Mucosa of descending colon (tissue), 3 donors: ENCODE data around the gene RPF1. TPM values are rescaled to one million over a fixed set of nuclear protein-coding genes. Genes with fewer than 3 reads are reported as not detected.

Experiments used
- ATAC-seq: fragments of 200-7000 bp; cut with Tn5 transposase; one replicate; pipeline ENCODE4 v1.9.1; 2020; ENCODE audit warnings: mild to moderate bottlenecking, moderate library complexity
- DNase-seq, 3 donors: peaks; one replicate each; pipeline ENCODE4 v3.0.0-alpha.2; 2020
- H3K36me3 ChIP-seq: fragments of 200-600 bp; one replicate; pipeline ENCODE4 v1.8.0; 2021; ENCODE audit warnings: low read depth, mild to moderate bottlenecking
- H3K4me1 ChIP-seq: fragments of 200-600 bp; one replicate; pipeline ENCODE4 v1.8.0; 2021; ENCODE audit warnings: low read depth, mild to moderate bottlenecking
- H3K4me3 ChIP-seq: fragments of 200-600 bp; one replicate; pipeline ENCODE4 v1.8.0; 2021; ENCODE audit warnings: mild to moderate bottlenecking
- H3K9me3 ChIP-seq: fragments of 200-600 bp; one replicate; pipeline ENCODE4 v1.8.0; 2021; ENCODE audit warnings: mild to moderate bottlenecking
- intact Hi-C, 2 donors: fragments of 100-400 bp; cut with DNase I in 1 of 2; cut with micrococcal nuclease in 1 of 2; formaldehyde crosslinking; loops; one replicate each; pipeline versions ENCODE4 v1.11.0 to v1.11.1; 2022; cut with DNase I, micrococcal nuclease
- total RNA-seq, 3 donors: library from RNA; stranded (reverse); fragmentation: NEBNext Ultra II Directional in 2 of 3; extraction: Animal tissue kit (Norgen Biotek cat#: 25700) in 2 of 3; gene quantifications; one replicate each; pipeline versions ENCODE4 v1.2.1 to v1.2.4, GENCODE V29; 2021 to 2023
- TF ChIP-seq, protein P1 (sequence below): fragments of 200-600 bp; IDR thresholded peaks from one replicate; pipeline ENCODE4 v1.8.0; 2022; ENCODE audit warnings: antibody characterized with exemption, mild to moderate bottlenecking
- donor health status: DM: no; HTN: no; CAD: no; lungs with moderate emphysema.
- donor health status: DM: no; HTN: no; CAD: no.
- donor health status: DM: no; HTN: yes; CAD: no.

The RPF1 gene
- total RNA-seq, 3 donors from 2014 or later: 24.3 to 28.8 (median 25.8) TPM

DNA sequence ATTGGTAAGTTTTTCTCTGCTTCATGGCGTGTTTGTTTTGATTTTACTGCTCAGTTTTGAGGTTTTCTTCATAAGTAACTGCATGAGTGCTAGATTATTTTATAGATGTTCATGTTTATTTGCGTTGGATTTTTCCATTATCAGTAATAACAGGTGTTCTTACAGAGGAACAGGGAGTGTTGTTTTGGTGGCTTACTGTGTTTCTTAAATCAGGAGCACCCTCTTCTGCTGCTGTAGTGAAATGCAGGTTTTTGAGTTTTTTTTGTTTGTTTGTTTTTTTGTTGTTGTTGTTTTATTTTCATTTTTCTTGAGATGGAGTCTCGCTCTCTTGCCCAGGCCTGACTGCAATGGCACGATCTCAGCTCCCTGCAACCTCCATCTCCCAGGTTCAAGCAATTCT, 62.6 kb downstream of the RPF1 start:
- H3K9me3 ChIP-seq: no peaks in the 10 kb centered on the region
- DNase-seq (no peak), ATAC-seq (no peak)
- H3K4me3 ChIP-seq: no peak overlapping the region
- TF ChIP-seq, protein P1, sequence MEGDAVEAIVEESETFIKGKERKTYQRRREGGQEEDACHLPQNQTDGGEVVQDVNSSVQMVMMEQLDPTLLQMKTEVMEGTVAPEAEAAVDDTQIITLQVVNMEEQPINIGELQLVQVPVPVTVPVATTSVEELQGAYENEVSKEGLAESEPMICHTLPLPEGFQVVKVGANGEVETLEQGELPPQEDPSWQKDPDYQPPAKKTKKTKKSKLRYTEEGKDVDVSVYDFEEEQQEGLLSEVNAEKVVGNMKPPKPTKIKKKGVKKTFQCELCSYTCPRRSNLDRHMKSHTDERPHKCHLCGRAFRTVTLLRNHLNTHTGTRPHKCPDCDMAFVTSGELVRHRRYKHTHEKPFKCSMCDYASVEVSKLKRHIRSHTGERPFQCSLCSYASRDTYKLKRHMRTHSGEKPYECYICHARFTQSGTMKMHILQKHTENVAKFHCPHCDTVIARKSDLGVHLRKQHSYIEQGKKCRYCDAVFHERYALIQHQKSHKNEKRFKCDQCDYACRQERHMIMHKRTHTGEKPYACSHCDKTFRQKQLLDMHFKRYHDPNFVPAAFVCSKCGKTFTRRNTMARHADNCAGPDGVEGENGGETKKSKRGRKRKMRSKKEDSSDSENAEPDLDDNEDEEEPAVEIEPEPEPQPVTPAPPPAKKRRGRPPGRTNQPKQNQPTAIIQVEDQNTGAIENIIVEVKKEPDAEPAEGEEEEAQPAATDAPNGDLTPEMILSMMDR: no peak
- no peaks in the 10 kb centered on the region for H3K36me3 ChIP-seq
- intact Hi-C loops: no loop called here
- H3K4me1 ChIP-seq: no peaks in the 10 kb centered on the region

Other genes starting within 250 kb of the RPF1 start
- 10 to 100 TPM in 2 of 3 donors, 1 to 10 TPM in 1; 6.8 to 35.9 (median 21.0) TPM for gene SAMD13, start 177.6 kb upstream of the RPF1 start, total RNA-seq
- 1 to 10 TPM in 1 of 3 donors, under 1 TPM in 1, not detected in 1; 0.87 to 1.0 TPM for gene DNASE2B, start 80.8 kb upstream of the RPF1 start, total RNA-seq
- 1 to 10 TPM; 2.0 to 3.8 (median 3.5) TPM for gene SPATA1, start 27.1 kb downstream of the RPF1 start, total RNA-seq
- gene GNG5, start 27.3 kb downstream of the RPF1 start, total RNA-seq: 100 to 1,000 TPM in 2 of 3 donors, 10 to 100 TPM in 1; 75.6 to 158 (median 144) TPM
- gene CTBS, start 95.2 kb downstream of the RPF1 start, total RNA-seq: 10 to 100 TPM; 15.9 to 25.4 (median 23.3) TPM
- gene SSX2IP, start 211.2 kb downstream of the RPF1 start, total RNA-seq: 10 to 100 TPM in 2 of 3 donors, 1 to 10 TPM in 1; 6.2 to 36.7 (median 14.4) TPM